Right renal pelvis (tissue), 4 donors: ENCODE results near the gene PIK3R5. TPM values are rescaled to one million over a fixed set of nuclear protein-coding genes. Genes with fewer than 3 reads are reported as not detected.

Experiments
- DNase-seq, 4 donors: peaks; one replicate each; pipeline ENCODE4 v3.0.0-alpha.2; 2013; ENCODE audit warnings: low read depth in 4 of 4, low spot score in 3 of 4, missing footprints in 1 of 4
- polyA plus RNA-seq, 4 donors: library from polyadenylated mRNA; unstranded; fragments of 120-200 nt; gene quantifications; one replicate each; pipeline ENCODE4 v1.2.1, GENCODE V29; 2013; ENCODE audit not compliant: insufficient read length in 4 of 4

The PIK3R5 gene
- polyA plus RNA-seq, 4 donors = 0.65 to 1.4 (median 0.87) TPM

DNA sequence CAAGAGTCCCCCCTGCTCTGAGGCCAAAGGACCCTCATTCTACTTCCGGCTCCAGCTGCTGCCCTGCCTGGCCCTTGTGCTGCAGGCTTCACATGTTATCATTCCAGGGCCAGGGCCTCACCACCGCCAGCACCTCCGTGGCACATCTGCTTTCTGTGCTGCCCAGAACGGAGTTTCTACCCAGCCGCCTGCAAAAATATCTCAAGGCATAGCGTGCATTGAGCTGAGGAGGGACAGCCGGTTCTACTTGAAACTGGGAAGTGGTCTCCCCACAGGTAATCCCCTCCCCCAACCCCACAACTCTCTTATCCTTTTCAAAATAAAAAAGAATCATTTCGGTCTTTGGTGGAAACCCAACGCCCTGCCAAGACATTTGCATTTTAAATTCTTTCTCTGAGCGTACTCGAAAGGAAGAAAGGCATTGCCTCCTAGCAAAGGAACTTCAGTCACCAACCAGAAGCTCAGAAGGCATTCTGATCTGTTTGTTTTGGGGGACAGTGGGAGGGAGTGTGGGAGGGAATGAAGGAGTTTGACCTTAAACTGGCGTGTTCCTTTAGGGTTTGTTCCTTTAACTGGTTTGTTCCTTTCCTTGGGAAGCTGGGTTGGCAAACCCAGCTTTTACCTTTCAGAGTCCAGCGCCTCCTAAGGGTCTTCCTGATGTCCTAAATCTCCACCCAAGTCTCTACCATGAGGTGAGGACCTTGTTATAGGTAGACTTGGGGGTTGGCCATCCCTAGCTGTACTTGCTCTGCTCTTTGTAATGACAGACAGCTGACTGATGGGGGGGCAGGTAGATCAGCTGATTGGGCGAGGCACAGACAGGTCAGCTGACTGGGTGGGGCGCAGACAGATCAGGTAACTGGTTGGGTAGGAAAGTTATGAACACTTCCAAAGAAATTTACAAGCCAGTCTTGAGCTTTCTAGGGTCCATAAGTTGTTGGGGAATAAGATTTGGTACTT lies 64.6 kb downstream of the PIK3R5 start:
- DNase-seq = no peak

DNA sequence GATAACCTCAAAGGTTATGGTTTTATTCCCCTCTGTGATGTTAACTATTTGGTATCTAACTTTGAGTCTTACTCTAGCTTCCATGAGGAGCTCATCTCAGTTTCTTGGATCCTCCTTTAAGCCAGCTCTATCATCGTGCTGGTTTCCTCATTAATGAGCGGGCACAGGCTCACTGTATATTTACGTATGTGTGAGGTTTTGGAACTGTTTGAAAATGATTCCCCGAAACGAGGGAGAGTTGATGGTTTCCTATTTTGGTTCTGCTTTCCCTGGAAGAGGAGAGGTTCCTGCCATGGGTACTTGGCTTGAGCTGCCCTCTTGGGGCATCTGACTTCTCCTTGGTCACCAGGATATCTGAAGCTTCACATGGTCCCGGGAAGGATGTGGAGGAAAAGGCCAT lies 65.3 kb downstream of the PIK3R5 start:
- DNase-seq = no peak

DNA sequence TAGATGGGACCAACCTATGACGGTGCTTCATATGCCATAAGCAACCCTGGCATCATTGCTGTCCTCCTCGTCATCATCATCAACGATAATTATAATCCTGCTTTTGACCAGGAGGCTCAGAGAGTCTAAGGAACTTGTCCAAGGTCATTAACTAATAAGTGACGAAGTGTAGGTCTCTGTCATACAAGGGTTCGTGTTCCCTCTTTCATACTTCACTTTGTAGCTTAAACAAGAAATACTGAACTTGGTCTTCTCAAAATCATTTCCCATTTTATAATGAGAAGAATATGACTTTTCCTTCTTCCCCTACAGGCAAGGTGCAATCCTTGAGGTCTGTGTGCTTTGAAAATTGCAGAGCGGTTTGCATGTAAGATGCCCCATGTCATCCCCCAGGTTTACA lies 66.9 kb downstream of the PIK3R5 start:
- DNase-seq = no peak

DNA sequence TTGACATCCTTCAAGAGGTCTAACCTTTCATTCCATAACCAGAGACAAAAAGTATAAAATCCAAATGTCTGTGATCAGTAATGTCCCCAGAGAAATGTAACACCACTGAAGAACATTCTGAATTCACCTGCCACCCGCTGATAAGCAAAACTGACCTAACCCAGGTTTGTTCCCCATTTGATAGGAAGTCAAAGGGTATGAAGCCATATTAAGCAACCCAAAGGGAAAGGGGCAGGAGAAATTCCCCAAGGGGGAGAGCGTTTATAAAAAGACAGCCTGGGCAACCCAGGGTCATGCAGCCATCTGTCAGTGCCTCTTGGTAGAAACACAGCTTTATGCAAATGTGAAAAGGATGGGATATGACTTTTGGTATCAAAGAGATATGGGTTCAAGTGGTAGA lies 67.4 kb downstream of the PIK3R5 start:
- no peak for DNase-seq

DNA sequence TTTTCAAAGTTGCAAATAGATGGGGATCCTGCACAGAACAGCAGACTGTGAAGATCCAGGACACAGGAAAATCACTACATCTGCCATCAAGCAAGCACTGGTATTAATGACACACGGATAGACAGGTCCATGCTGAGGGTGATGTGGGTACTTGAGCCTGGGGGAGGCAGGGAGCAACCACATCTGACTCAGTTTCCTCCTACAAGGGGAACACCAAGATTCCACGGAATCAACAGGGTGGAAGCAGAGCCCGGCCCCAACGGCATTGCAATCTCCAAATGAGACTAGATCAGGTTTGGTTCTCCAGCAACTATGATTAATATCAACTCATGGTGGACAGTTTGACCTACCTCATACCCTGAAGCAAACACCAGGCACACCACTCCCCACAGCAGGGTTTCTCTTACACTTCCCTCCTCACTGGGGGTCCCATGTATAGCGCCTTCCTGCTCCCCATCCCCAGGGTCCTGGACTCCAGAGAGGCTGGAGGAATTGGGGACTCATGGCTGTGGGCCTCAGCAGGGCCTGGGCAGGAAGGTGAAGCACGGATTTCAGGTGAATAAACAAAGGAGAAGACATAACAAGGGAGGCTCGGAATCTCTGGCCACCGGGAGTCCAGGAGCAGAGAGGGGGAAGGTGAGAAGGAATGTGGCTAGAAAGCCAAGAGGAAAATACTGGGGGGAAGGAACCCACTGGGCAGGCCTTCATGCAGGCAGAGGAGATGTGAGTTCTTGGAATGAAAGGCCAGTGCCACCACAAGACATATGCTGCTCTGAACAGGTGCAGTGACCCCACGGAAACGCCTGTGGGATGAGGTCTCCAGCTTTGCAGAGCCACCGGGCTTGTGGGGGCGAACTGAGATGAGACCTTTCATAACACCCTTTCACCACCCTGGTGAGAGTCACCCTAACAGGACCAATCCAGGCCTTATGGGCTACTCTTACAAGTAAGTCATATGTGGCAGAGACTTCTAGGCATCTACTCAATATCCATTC lies 68.6 kb downstream of the PIK3R5 start:
- DNase-seq = no peak

DNA sequence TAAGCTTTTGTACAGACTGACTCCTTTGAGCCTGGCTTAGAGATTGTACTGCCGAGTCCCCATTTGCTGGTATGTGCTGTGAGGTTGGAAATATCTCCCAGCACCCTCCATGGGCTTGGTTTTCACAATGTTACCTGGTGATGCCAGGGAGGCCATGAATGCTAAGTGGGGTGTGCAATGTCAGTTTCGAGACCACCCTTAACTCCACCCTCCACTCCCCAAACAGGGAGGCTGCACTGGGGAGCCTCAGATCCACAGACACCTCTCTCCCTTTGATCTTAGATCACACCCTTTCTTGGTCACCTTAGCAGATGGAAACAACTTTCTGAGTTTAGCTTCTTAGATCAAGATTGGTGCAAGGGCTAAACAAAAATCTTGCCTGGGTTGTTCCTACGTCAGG lies 69.4 kb downstream of the PIK3R5 start:
- DNase-seq = no peak

DNA sequence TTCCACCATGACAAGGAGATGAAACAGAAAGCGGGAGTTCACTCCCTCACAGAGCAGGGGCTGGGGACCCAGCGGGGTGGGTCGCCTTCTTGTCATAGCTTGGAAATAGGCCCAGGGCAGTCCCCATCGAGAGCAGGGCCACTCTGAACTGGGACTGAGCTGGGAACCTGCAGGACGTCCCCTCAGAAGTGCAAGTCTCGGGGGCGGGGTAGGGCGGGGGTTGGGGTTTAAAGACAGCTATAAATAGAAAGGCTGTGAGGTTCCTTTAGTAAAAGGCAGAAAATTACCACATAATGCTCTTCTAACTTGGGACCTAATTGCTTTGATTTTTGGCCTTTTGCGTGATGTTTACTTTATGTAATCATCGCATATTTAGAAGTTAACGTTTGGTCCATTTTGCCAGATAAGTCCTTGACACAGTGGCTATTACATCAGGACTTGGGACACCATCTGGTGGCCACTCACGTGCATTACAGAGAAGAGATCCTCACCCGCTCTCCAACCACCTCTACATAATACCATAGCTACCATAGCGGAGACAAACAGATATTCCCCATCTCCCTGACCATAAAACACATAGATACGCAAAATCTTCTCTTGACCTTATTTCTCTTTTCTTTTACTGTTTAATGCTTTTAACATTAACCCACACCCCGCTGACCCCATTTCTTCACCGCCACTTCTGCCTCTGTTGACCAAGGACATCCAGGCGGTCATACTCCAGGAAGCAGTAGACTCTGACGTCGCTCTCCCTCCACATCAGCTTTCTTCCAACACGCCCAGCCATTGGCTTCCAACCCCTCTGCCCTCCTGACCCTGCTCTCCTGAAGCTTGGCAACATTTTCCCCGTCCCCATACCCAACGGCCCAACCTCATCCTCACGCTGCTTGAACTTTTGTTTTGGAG lies 70.6 kb downstream of the PIK3R5 start:
- DNase-seq = peak; percentile 44 to 55 (median 47)

DNA sequence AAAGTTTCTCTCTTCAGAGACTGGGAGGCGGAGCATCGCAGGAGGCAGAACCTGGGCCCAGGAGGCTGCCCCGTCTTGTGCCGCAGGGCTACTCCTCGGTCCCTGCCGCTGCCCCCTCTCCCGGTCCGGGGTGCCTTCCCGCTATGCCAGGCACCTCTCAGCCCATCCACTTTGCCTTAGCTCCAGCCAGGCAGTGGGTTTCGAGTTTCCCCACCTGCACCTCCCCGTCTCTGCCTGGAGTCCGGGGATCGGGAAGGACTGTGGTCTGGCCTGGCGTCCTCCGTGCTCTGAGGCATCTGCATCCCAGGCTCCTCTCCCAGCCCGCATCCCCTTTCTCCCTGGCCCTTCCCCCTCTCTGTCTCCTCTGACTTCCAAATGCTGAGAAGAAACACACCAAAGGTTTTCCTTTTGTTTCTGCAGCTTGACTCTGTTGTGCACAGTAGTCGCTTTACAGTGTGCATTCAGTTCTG lies 71.3 kb downstream of the PIK3R5 start:
- no peak for DNase-seq

DNA sequence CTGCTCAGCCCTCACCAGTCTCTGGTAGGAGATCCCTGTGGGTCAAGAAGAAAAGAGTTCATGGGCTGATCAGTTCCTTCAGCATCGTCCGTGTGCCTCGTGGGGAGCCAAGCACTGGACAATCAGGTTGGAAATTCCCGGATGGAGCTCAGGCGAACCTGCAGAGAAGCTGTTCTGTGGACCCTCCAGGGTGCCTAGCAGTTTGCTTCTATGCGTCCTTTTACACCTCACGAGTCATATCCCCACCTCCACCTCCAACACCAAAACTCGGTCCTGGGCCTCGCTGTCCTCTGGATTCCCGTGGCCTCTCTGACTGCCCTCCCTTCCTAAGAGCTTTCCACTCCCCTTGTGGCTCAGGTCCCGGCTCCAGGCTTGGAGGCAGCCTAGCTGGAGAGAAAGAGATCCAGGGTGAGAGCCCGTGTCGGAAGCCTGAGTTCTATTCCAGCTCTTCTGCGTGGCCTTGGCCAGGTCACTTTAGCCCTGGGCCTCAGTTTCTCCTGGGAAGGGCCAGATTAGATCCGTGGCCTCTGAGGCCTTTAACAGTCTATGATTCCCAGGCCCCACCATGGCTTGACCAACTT lies 71.8 kb downstream of the PIK3R5 start:
- no peak for DNase-seq

DNA sequence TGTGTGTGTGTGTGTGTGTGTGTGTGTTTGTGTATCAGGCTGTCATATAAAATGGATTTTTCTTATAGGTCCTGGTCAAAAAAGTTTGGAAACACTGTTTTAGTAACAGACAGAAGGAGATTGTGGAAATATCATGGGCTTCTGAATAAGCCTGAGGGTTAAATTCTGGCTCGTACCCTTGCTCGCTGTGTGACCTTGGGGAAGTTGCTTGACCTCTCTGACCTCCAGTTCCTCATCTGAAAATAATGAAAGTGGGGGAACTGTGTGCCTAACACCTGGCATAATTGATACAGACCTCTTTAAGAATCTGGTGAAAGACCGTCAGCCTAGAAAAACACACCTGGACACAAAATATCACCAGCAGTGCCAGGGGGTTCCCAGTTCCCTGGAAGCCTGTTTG lies 72.4 kb downstream of the PIK3R5 start:
- DNase-seq = no peak

DNA sequence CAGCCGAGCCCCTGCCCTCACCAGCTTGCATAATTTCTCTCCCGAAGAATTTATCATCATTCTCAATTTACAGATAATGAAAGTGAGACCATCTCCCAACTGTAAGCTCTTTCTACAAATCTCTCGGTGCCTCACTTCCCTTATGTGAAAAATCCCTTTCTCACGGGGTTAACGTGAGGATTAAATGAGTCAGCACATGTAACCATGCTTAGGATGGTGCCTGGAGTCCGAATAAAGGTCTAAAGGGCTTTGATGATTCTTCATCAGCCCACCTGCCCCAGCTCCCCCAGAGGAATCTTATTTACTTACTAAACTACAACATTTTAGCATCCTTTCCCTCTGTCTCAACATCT lies 73.2 kb downstream of the PIK3R5 start:
- no peak for DNase-seq

DNA sequence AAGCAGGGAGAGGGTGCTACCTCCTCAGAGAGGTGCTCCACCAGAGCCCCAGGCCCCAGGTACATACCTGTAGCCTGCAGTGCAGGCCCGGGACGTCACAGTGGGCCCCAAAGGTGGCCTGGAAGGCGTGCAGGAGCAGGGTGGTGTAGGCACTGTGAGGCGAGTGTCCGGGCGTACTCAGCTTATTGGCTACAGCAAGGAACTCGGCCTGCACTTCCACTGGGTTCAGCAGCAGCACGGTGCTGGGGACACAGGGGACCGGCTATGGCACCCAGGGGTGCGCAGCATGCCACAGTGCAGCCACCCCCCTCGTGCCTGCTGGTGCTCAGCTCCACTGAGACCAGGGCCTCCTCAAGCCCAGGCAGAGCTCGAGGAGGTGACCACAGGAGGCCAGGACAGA lies 74.8 kb downstream of the PIK3R5 start:
- no peak for DNase-seq

DNA sequence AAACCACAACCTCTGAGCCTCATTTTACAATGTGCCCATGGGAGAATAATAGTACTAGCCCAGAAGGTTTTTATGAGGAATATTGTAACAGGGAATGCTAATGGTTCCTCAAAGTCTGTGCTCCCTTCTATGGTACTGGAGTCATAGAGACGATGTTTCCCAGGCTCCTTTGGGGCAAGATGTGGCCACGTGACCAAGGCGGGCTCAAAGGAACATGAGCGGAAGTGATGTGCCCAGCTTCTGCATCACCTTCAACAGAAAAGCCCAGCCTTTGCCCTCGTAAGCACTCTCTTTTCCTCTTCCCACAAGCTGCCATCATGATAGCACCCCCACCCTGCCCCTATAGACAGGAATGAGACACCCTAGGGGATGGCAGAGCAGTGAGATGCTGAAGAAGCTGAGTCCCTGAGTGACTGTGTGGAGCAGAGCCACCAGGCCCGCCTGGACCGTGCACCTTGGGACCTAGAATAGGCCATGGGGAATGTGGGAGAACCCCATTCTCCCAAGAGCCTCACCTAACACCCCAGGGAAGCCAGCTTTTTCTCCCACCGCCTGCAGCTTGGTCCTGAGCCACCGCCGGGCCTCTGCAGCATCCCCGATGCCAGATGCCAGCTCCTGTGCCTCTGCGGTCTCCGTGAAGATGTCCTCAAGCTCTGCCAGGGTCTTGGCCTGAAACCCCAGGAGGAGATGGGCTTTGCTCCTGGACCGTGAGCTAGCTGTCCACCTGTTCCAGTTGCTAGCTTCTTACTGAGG lies 75.9 kb downstream of the PIK3R5 start:
- DNase-seq = no peak

DNA sequence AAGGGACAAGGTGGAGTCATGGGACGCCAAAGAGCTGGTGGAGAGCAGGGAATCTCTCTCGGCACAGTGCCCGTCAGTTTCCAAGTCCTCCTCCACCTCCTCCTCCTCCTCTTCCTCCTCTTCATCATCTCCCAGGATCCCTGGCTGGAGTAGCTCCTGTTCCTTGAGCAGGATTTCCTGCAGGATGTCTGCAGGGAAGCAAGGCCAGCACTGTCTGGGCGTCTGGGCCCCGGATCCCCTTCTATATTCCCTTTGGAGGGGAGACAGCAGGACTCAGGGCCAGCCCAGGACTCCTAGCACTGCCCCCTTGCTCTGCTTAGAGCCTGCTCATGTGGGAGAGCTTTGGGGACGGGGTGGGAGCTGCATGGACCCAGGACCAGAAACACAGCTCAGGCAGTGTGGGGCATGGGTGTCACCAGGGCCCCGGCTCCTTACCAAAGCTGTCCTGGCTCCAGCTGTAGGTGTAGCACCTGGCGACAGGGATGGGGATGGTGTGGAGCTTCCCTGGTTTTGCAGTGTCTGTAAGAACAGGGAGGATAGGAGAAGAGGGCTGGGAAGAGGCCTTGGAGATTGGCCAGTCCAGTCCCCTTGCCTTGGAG lies 76.7 kb downstream of the PIK3R5 start:
- DNase-seq = no peak

DNA sequence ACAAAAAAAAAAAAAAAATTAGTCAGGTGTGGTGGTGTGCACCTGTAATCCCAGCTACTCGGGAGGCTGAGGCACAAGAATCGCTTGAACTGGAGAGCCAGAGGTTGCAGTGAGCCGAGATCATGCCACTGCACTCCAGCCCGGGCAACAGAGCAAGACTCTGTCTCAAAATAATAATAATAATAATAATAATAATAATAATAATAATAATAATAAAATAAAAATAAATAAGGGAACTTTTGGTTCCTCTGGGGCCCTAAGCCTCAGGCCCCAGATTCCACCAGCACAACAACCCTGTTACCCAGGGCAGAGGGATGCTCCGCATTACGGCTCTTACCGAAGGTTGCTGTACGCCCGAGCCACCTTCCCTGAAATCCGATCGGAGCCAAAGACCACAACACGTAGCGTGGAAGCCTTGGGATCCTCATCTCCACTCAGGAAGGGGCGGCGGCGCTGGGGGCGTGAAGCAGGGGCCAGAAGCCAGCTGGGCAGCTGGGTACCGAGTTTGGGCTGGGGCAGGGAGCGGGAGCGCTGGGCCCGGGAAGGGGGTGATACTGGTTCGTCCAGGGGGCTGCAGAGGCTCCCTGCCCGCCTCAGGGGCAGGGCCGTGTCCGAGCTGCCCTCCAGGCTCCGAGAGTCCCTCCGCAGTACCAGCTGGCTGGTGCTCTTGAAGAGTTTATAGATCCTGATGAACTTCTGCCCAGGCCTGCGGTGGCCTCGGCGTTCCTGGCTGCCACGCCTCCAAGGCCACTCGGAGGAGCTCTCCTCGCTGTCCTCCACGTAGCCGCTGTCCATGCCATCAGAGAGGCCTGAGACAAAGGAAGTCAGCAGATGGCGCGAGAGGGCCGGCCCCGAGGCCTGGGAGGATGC lies 77.4 kb downstream of the PIK3R5 start:
- DNase-seq = peak in 3 of 4 donors; percentile 23 to 33 (median 31)

DNA sequence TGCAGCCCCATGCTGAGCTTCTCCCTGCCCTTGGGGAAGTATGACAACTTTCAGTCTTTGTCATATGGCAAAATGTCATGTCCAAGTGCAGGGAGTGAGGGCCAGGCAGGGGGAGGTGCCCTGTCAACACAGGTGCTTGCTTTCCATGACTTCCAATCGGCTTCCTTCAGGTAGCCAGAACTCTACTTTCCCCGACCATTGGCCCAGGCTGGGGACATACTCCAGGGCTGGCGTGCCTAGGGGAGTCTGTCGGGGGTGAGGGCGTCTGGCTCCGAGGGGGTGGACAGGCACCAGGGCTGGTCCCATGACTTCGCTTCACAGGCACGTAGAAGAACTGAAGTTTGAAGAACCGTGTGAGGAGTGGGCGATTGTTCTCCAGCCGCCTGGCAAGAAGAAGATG lies 78.2 kb downstream of the PIK3R5 start:
- DNase-seq = no peak

DNA sequence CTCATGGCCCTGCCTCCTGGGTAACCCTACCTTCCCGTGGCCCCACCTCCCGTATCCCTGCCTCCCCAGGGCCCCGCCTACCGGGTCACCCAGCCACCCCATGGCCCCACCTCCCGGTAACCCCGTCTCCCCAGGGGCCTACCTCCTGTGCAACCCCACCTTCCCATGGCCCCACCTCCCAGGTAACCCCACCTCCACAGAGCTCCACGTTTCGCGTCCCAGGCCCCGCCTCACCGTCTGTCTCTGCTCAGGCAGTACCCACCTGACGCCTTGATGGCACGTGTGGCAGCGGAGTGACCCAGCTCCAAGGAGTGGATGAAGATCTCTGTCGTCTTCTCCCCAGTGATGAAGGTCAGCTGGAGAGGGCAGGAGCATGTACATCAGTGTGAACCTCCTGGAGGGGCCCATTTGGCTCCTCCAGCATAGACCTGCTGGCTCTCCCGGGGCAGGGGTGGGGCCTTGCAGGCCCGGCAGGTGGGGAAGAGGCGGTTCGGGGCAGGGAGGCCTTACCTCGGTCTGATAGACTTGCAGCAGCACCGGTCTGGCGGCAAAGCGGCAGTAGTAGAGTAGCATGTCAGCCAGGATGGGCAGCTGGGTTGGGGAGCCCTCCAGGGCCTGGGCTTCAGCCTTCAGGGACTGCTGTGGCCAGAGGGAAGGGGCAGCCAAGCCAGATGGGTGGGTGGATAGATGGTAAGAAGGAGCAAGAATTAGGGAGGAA lies 79.4 kb downstream of the PIK3R5 start:
- DNase-seq = no peak
